ENCODE results near the gene SLC25A30. TPM values are rescaled to one million over a fixed set of nuclear protein-coding genes. Genes with fewer than 3 reads are reported as not detected.

SLC25A30 gene
- total and polyA plus RNA-seq, 12 donors: 3.4 to 45.6 (median 19.0) TPM

- no peaks in the 10 kb centered on the region for H3K36me3 ChIP-seq (replicated peaks in 1 of 2)
- no peak overlapping the region for H3K27ac ChIP-seq
- H3K27me3 ChIP-seq: no peaks in the 10 kb centered on the region
- TF ChIP-seq POLR2A (IDR thresholded peaks at IDR 0.05): no peak
- TF ChIP-seq CTCF (IDR thresholded peaks at IDR 0.05): no peak
- peaks cover 3 to 9% of the 10 kb centered on the region in 2 donors for H3K4me1 ChIP-seq (replicated peaks in 1 of 2)
- intact Hi-C loops (cut with DNase I): no loop called here
- peak in 6 of 7 donors; percentile 58 to 74 (median 67) for DNase-seq
- H3K4me3 ChIP-seq: no peak overlapping the region
- WGBS, 4 donors: 37 to 56% (median 40%) methylated on average over 2 of the region's 2 CpGs
- H3K9me3 ChIP-seq (replicated peaks in 1 of 3): no peaks in the 10 kb centered on the region
Measured at GRCh38 chr13:45367358-45367757, 50.8 kb downstream of the SLC25A30 start.

- WGBS, 4 donors: 94 to 100% (median 98%) methylated on average over 4 of the region's 4 CpGs
- intact Hi-C loops (cut with DNase I): no loop called here
- Histone ChIP-seq H3K27me3 (no peaks in the 10 kb centered on the region), H3K4me1 (replicated peaks in 1 of 2) (no peaks in the 10 kb centered on the region), H3K9me3 (replicated peaks in 1 of 3) (no peaks in the 10 kb centered on the region), H3K27ac (no peak overlapping the region), H3K4me3 (no peak overlapping the region), H3K36me3 (replicated peaks in 1 of 2) (no peaks in the 10 kb centered on the region)
- no peak for TF ChIP-seq POLR2A (IDR thresholded peaks at IDR 0.05)
- no peak for DNase-seq
Measured at GRCh38 chr13:45365558-45365885, 52.7 kb downstream of the SLC25A30 start.

- no peaks in the 10 kb centered on the region for H3K27me3 ChIP-seq
- intact Hi-C loops (cut with DNase I): no loop called here
- no peak overlapping the region for H3K4me3 ChIP-seq
- no peak for TF ChIP-seq CTCF (IDR thresholded peaks at IDR 0.05)
- TF ChIP-seq POLR2A (IDR thresholded peaks at IDR 0.05): no peak
- no peaks in the 10 kb centered on the region for H3K9me3 ChIP-seq (replicated peaks in 1 of 3)
- peaks cover 0 to 5% of the 10 kb centered on the region in 2 donors for H3K36me3 ChIP-seq (replicated peaks in 1 of 2)
- no peak for DNase-seq
- H3K27ac ChIP-seq: no peak overlapping the region
- no peaks in the 10 kb centered on the region for H3K4me1 ChIP-seq (replicated peaks in 1 of 2)
- WGBS, 4 donors: 92 to 96% (median 94%) methylated on average over 10 of the region's 10 CpGs
Measured at GRCh38 chr13:45364876-45365557, 53.2 kb downstream of the SLC25A30 start.

GRCh38 chr13:45362939-45363338 is 55.2 kb downstream of the SLC25A30 start:
- H3K4me1 ChIP-seq (replicated peaks in 1 of 2): no peaks in the 10 kb centered on the region
- 85 to 100% (median 89%) methylated on average over 1 to 2 of the region's 2 CpGs for WGBS, 4 donors
- no peak for DNase-seq
- no peak overlapping the region for H3K27ac ChIP-seq
- H3K36me3 ChIP-seq (replicated peaks in 1 of 2): peaks cover 0 to 10% of the 10 kb centered on the region in 2 donors
- H3K9me3 ChIP-seq (replicated peaks in 1 of 3): no peaks in the 10 kb centered on the region
- no peak for TF ChIP-seq POLR2A (IDR thresholded peaks at IDR 0.05)
- TF ChIP-seq CTCF (IDR thresholded peaks at IDR 0.05): no peak
- intact Hi-C loops (cut with DNase I): no loop called here
- no peaks in the 10 kb centered on the region for H3K27me3 ChIP-seq
- H3K4me3 ChIP-seq: no peak overlapping the region

GRCh38 chr13:45361596-45362206 is 56.5 kb downstream of the SLC25A30 start:
- TF ChIP-seq CTCF (IDR thresholded peaks at IDR 0.05): no peak
- TF ChIP-seq POLR2A (IDR thresholded peaks at IDR 0.05): no peak
- H3K9me3 ChIP-seq (replicated peaks in 1 of 3): no peaks in the 10 kb centered on the region
- DNase-seq: no peak
- H3K36me3 ChIP-seq (replicated peaks in 1 of 2): peaks cover 0 to 13% of the 10 kb centered on the region in 2 donors
- WGBS, 4 donors: 93 to 95% (median 94%) methylated on average over 14 of the region's 14 CpGs
- intact Hi-C loops (cut with DNase I): no loop called here
- no peaks in the 10 kb centered on the region for H3K27me3 ChIP-seq
- no peak overlapping the region for H3K4me3 ChIP-seq
- H3K4me1 ChIP-seq (replicated peaks in 1 of 2): no peaks in the 10 kb centered on the region
- H3K27ac ChIP-seq: no peak overlapping the region
